WTC11 (cell line): ENCODE measurements around the gene DPP7. TPM values are rescaled to one million over a fixed set of nuclear protein-coding genes. Genes with fewer than 3 reads are reported as not detected.
A peak's percentile ranks its signal among the peaks of the same experiment; 100 is the strongest.

Experiments used
- ATAC-seq: fragments of 200-7000 bp; cut with Tn5 transposase; 2 replicates; pipeline ENCODE4 v1.10.0; 2021; ENCODE audit warnings: mild to moderate bottlenecking, moderate library complexity
- CTCF ChIA-PET: fragments of 300-600 bp; sonication (Branson Sonifier 250); formaldehyde crosslinking; loops from one replicate; lab custom pipeline; 2021; ENCODE audit warnings: antibody characterized with exemption; lab: Charles Lee
- POLR2A ChIA-PET: fragments of 350-600 bp; sonication (Branson Sonifier 250); formaldehyde crosslinking; loops from one replicate; lab custom pipeline; 2021; ENCODE audit warnings: antibody characterized with exemption; lab: Charles Lee
- DNase-seq: peaks from one replicate; pipeline ENCODE4 v3.0.0; 2021; ENCODE audit warnings: low spot score
- H3K27ac Mint-ChIP-seq: 2 replicates; pipeline ENCODE4 v1.8.0; 2021; ENCODE audit warnings: mixed read lengths
- H3K27me3 Mint-ChIP-seq: 2 replicates; pipeline ENCODE4 v1.8.0; 2021; ENCODE audit warnings: low read depth, mild to moderate bottlenecking, moderate library complexity, mixed read lengths
- H3K36me3 Mint-ChIP-seq: 2 replicates; pipeline ENCODE4 v1.8.0; 2021; ENCODE audit warnings: mixed read lengths
- H3K4me1 Mint-ChIP-seq: 2 replicates; pipeline ENCODE4 v1.8.0; 2022; ENCODE audit warnings: mixed read lengths
- H3K4me3 Mint-ChIP-seq: 2 replicates; pipeline ENCODE4 v1.8.0; 2021; ENCODE audit warnings: mild to moderate bottlenecking, moderate library complexity, mixed read lengths
- H3K9me3 Mint-ChIP-seq: 2 replicates; pipeline ENCODE4 v1.8.0; 2021; ENCODE audit warnings: mixed read lengths
- AFF4 ChIP-seq: sonication (generic); formaldehyde crosslinking; IDR thresholded peaks from 2 replicates; pipeline ENCODE4 v1.8.1; 2023; ENCODE audit warnings: mild to moderate bottlenecking, missing genetic modification reagents, borderline replicate concordance
- E2F4 ChIP-seq: sonication (generic); formaldehyde crosslinking; IDR thresholded peaks from 2 replicates; pipeline ENCODE4 v1.8.1; 2022; ENCODE audit warnings: low read depth, mild to moderate bottlenecking, moderate library complexity, missing genetic modification reagents, borderline replicate concordance
- FOXP4 ChIP-seq: sonication (generic); formaldehyde crosslinking; IDR thresholded peaks from 2 replicates; pipeline ENCODE4 v1.8.0; 2022; ENCODE audit warnings: mild to moderate bottlenecking, missing genetic modification reagents
- NR1H2 ChIP-seq: sonication (generic); formaldehyde crosslinking; IDR thresholded peaks from 2 replicates; pipeline ENCODE4 v1.9.0; 2021; ENCODE audit warnings: mild to moderate bottlenecking, moderate library complexity, missing genetic modification reagents
- NR3C1 ChIP-seq: sonication (generic); formaldehyde crosslinking; conservative IDR thresholded peaks from 2 replicates; pipeline ENCODE4 v1.8.1; 2023; ENCODE audit warnings: low read depth, mild to moderate bottlenecking, missing genetic modification reagents
- RORB ChIP-seq: fragments of 250-450 bp; sonication (Bioruptor Pico); IDR thresholded peaks from 2 replicates; pipeline ENCODE4 v1.9.0; 2021; ENCODE audit warnings: mild to moderate bottlenecking
- SMAD3 ChIP-seq: sonication (generic); formaldehyde crosslinking; IDR thresholded peaks from 2 replicates; pipeline ENCODE4 v1.8.0; 2022; ENCODE audit warnings: missing genetic modification reagents, mild to moderate bottlenecking, borderline replicate concordance
- TP53 ChIP-seq: sonication (generic); formaldehyde crosslinking; IDR thresholded peaks from 2 replicates; pipeline ENCODE4 v1.8.1; 2023; ENCODE audit warnings: mild to moderate bottlenecking, missing genetic modification reagents
- ZBTB43 ChIP-seq: sonication (generic); formaldehyde crosslinking; IDR thresholded peaks from 2 replicates; pipeline ENCODE4 v1.8.1; 2023; ENCODE audit warnings: mild to moderate bottlenecking, missing genetic modification reagents
- ZNF138 ChIP-seq: sonication (generic); formaldehyde crosslinking; conservative IDR thresholded peaks from 2 replicates; pipeline ENCODE4 v1.8.1; 2022; ENCODE audit warnings: mild to moderate bottlenecking, moderate library complexity, missing genetic modification reagents
- ZNF281 ChIP-seq: sonication (generic); formaldehyde crosslinking; IDR thresholded peaks from 2 replicates; pipeline ENCODE4 v1.8.0; 2023; ENCODE audit warnings: mild to moderate bottlenecking, missing genetic modification reagents
- ZNF317 ChIP-seq: sonication (generic); formaldehyde crosslinking; IDR thresholded peaks from 2 replicates; pipeline ENCODE4 v1.8.1; 2023; ENCODE audit warnings: low read depth, mild to moderate bottlenecking, moderate library complexity, missing genetic modification reagents, borderline replicate concordance
- ZNF423 ChIP-seq: fragments of 250-450 bp; sonication (Bioruptor Pico); IDR thresholded peaks from 2 replicates; pipeline ENCODE4 v2.1.2; 2022; ENCODE audit warnings: mild to moderate bottlenecking, moderate library complexity
- ZSCAN18 ChIP-seq: fragments of 250-450 bp; sonication (Bioruptor Pico); IDR thresholded peaks from 2 replicates; pipeline ENCODE4 v2.1.2; 2022; ENCODE audit warnings: mild to moderate bottlenecking, moderate library complexity
- total RNA-seq: library from RNA; stranded (reverse); gene quantifications from 3 replicates; pipeline ENCODE4 v1.2.3, GENCODE V29; 2021

DPP7 gene
- total RNA-seq, 1 experiment from 2014 or later = 38.9 TPM

- 0 out of 2 replicates have a peak, but pooled peaks have one; percentile 13 for TF ChIP-seq E2F4
- no peak for TF ChIP-seq FOXP4
- no peak for TF ChIP-seq TP53 (CRISPR knock-in tag)
- H3K4me3 Mint-ChIP-seq = peak overlapping the region; percentile 55
Observed at GRCh38 chr9:137139468-137140150, 25.1 kb upstream of the DPP7 start.

GRCh38 chr9:137138722-137139467, 24.4 kb upstream of the DPP7 start, which contains the start of gene GRIN1:
Gene GRIN1 (plus strand): TSS chr9:137139154. CDS start chr9:137139487, 333 bp downstream.
- ChIA-PET CTCF (interaction anchor here (0.5 to 2.9 kb wide), 22 partner anchors 9 to 117 kb away, joined by 3 to 17 read pairs (median 5); partner anchors contain the start of genes ANAPC2, MAN1B1, NPDC1 and RNF208), POLR2A (interaction anchor here (1.4 to 1.5 kb wide), 2 partner anchors 9 to 102 kb away, joined by 4 to 8 read pairs; no protein-coding TSS in a partner anchor)
- Mint-ChIP-seq H3K36me3 (no peaks in the 10 kb centered on the region), H3K4me1 (peaks cover 6% of the 10 kb centered on the region; the same call in 1 of the 2 replicates), H3K27me3 (peaks cover 75% of the 10 kb centered on the region), H3K9me3 (no peaks in the 10 kb centered on the region), H3K4me3 (peak within 1 kb of the TSS; percentile 55), H3K27ac (no peak within 1 kb of the TSS)
- ATAC-seq = peak; percentile 25
- DNase-seq = peak; percentile 55
- no peak for TF ChIP-seq AFF4 (CRISPR knock-in tag)
- peak; percentile 61 for TF ChIP-seq ZNF317
- TF ChIP-seq SMAD3 (CRISPR knock-in tag) = no peak
- no peak for TF ChIP-seq ZBTB43 (CRISPR knock-in tag)
- TF ChIP-seq ZNF281 (CRISPR knock-in tag) = no peak
- no peak for TF ChIP-seq ZSCAN18
- TF ChIP-seq FOXP4 = peak; percentile 96
- TF ChIP-seq ZNF423 (CRISPR knock-in tag) = peak; percentile 48; the same call in 1 of the 2 replicates
- no peak for TF ChIP-seq NR3C1 (CRISPR knock-in tag)
- peak; percentile 88 for TF ChIP-seq E2F4
- no peak for TF ChIP-seq ZNF138
- TF ChIP-seq NR1H2 = no peak
- TF ChIP-seq RORB = no peak

More at GRCh38 chr9:137139468-137140150, 25.1 kb upstream of the DPP7 start:
- ATAC-seq = peak; percentile 5; the same call in 1 of the 2 replicates
- DNase-seq = no peak
- Mint-ChIP-seq H3K4me1 (peaks cover 6% of the 10 kb centered on the region; the same call in 1 of the 2 replicates), H3K27me3 (peaks cover 76% of the 10 kb centered on the region), H3K9me3 (no peaks in the 10 kb centered on the region), H3K27ac (no peak overlapping the region), H3K36me3 (no peaks in the 10 kb centered on the region)
- ChIA-PET CTCF (interaction anchor here (0.7 to 2.6 kb wide), 9 partner anchors 10 to 101 kb away, joined by 4 to 17 read pairs (median 5); partner anchors contain the start of genes RNF208 and TUBB4B), POLR2A (no interaction called here)
